PC-9 (cell line): Measurements from ENCODE around the gene WFDC12.
A peak's percentile ranks its signal among the peaks of the same experiment; 100 is the strongest.

Experiments used
- CTCF ChIP-seq: fragments of 200-600 bp; sonication (generic); conservative IDR thresholded peaks from 2 replicates; pipeline ENCODE4 v1.6.1; 2017; ENCODE audit warnings: mixed run types, antibody characterized with exemption, mild to moderate bottlenecking, moderate library complexity
- EZH2 ChIP-seq: fragments of 200-600 bp; sonication (generic); IDR thresholded peaks from 2 replicates; pipeline ENCODE4 v1.8.0; 2017; ENCODE audit warnings: antibody characterized with exemption, low read depth

- peak; percentile 77 for TF ChIP-seq CTCF
- no peak for TF ChIP-seq EZH2
Measured at GRCh38 chr20:45111799-45112471, 12.3 kb downstream of the WFDC12 start.
